Vagina (tissue), 2 donors: ENCODE measurements around the gene SLC24A1. TPM values are rescaled to one million over a fixed set of nuclear protein-coding genes. Genes with fewer than 3 reads are reported as not detected.

Experiments used
- DNase-seq, 2 donors: peaks; one replicate each; pipeline ENCODE4 v3.0.0-alpha.2; 2017; ENCODE audit errors: extremely low spot score in 2 of 2
- H3K27ac ChIP-seq: fragments of 200-600 bp; sonication (generic); one replicate; pipeline ENCODE4 v1.5.1; 2019
- H3K27me3 ChIP-seq: fragments of 200-600 bp; sonication (generic); one replicate; pipeline ENCODE4 v1.5.1; 2019
- H3K36me3 ChIP-seq, 2 donors: fragments of 200-600 bp; sonication (generic); one replicate each; pipeline ENCODE4 v1.5.1; 2017 to 2019
- H3K4me1 ChIP-seq: fragments of 200-600 bp; sonication (generic); one replicate; pipeline ENCODE4 v1.5.1; 2019
- H3K4me3 ChIP-seq, 2 donors: fragments of 200-600 bp; sonication (generic); 1 replicate in 1 of 2; 2 replicates in 1 of 2; pipeline ENCODE4 v1.5.1; 2016 to 2019
- H3K9me3 ChIP-seq: fragments of 200-600 bp; sonication (generic); one replicate; pipeline ENCODE4 v1.5.1; 2019
- CTCF ChIP-seq, 3 experiments: fragments of 450-650 bp in 2 of 3; fragments of 200-600 bp in 1 of 3; sonication (generic) in 1 of 3; IDR thresholded peaks; one replicate each; pipeline ENCODE4 v1.5.1; 2017 to 2019; ENCODE audit warnings: antibody characterized with exemption in 3 of 3, mild to moderate bottlenecking in 2 of 3, moderate library complexity in 2 of 3
- POLR2A ChIP-seq, 2 donors: fragments of 450-650 bp; IDR thresholded peaks; one replicate each; pipeline ENCODE4 v1.6.1; 2017; ENCODE audit warnings: antibody characterized with exemption in 2 of 2, mild to moderate bottlenecking in 2 of 2, moderate library complexity in 2 of 2
- POLR2AphosphoS5 ChIP-seq, 2 donors: sonication (generic); formaldehyde crosslinking; IDR thresholded peaks; one replicate each; pipeline ENCODE4 v1.9.0; 2017; ENCODE audit warnings: antibody characterized with exemption in 2 of 2, mild to moderate bottlenecking in 2 of 2, low read depth in 1 of 2; ENCODE audit not compliant: insufficient read depth in 1 of 2
- intact Hi-C: fragments of 100-400 bp; cut with DNase I; formaldehyde crosslinking; loops from one replicate; pipeline ENCODE4 v1.15.1; 2023
- total RNA-seq: library from RNA; depleted of rRNA; stranded (reverse); fragments of >200 nt; gene quantifications from one replicate; pipeline ENCODE4 v1.2.3, GENCODE V29; 2016

SLC24A1 gene
- total RNA-seq, 1 donor from 2014 or later, result 7.4 TPM

GRCh38 chr15:65682404-65682911 lies 60.7 kb downstream of the SLC24A1 start:
- TF ChIP-seq POLR2AphosphoS5 (IDR thresholded peaks at IDR 0.05; ENCODE audit: insufficient read depth in 1 of 2, low read depth in 1 of 2) (no peak), POLR2A (IDR thresholded peaks at IDR 0.05) (no peak), CTCF (IDR thresholded peaks at IDR 0.05) (no peak)
- H3K36me3 ChIP-seq, result no peaks in the 10 kb centered on the region
- no peak for DNase-seq
- H3K9me3 ChIP-seq, result no peaks in the 10 kb centered on the region
- no peaks in the 10 kb centered on the region for H3K27me3 ChIP-seq
- H3K4me1 ChIP-seq, result no peaks in the 10 kb centered on the region
- no peak overlapping the region for H3K27ac ChIP-seq
- no peak overlapping the region for H3K4me3 ChIP-seq
- intact Hi-C loops, result no loop called here

GRCh38 chr15:65688462-65688861 lies 66.7 kb downstream of the SLC24A1 start:
- TF ChIP-seq POLR2AphosphoS5 (IDR thresholded peaks at IDR 0.05; ENCODE audit: insufficient read depth in 1 of 2, low read depth in 1 of 2), result no peak
- no peak for TF ChIP-seq CTCF (IDR thresholded peaks at IDR 0.05)
- no peak for TF ChIP-seq POLR2A (IDR thresholded peaks at IDR 0.05)
- H3K9me3 ChIP-seq, result no peaks in the 10 kb centered on the region
- DNase-seq, result no peak
- intact Hi-C loops, result no loop called here
- H3K36me3 ChIP-seq, result peaks cover 0 to 26% of the 10 kb centered on the region in 2 donors
- no peaks in the 10 kb centered on the region for H3K27me3 ChIP-seq
- no peak overlapping the region for H3K4me3 ChIP-seq
- H3K4me1 ChIP-seq, result no peaks in the 10 kb centered on the region
- H3K27ac ChIP-seq, result no peak overlapping the region

- H3K27ac ChIP-seq, result no peak overlapping the region
- H3K9me3 ChIP-seq, result no peaks in the 10 kb centered on the region
- peaks cover 0 to 34% of the 10 kb centered on the region in 2 donors for H3K36me3 ChIP-seq
- no peaks in the 10 kb centered on the region for H3K27me3 ChIP-seq
- DNase-seq, result no peak
- H3K4me3 ChIP-seq, result no peak overlapping the region
- TF ChIP-seq CTCF (IDR thresholded peaks at IDR 0.05) (no peak), POLR2AphosphoS5 (IDR thresholded peaks at IDR 0.05; ENCODE audit: insufficient read depth in 1 of 2, low read depth in 1 of 2) (no peak), POLR2A (IDR thresholded peaks at IDR 0.05) (no peak)
- H3K4me1 ChIP-seq, result no peaks in the 10 kb centered on the region
- intact Hi-C loops, result no loop called here
Measured at GRCh38 chr15:65690173-65690572, 68.4 kb downstream of the SLC24A1 start.

- TF ChIP-seq POLR2A (IDR thresholded peaks at IDR 0.05), result no peak
- no peak for TF ChIP-seq POLR2AphosphoS5 (IDR thresholded peaks at IDR 0.05; ENCODE audit: insufficient read depth in 1 of 2, low read depth in 1 of 2)
- TF ChIP-seq CTCF (IDR thresholded peaks at IDR 0.05), result no peak
- Histone ChIP-seq H3K27ac (no peak overlapping the region), H3K4me3 (no peak overlapping the region), H3K36me3 (peaks cover 0 to 37% of the 10 kb centered on the region in 2 donors), H3K27me3 (no peaks in the 10 kb centered on the region), H3K4me1 (no peaks in the 10 kb centered on the region), H3K9me3 (no peaks in the 10 kb centered on the region)
- no peak for DNase-seq
- intact Hi-C loops, result no loop called here
Measured at GRCh38 chr15:65690778-65691177, 69.0 kb downstream of the SLC24A1 start.

- DNase-seq, result no peak
- intact Hi-C loops, result no loop called here
Measured at GRCh38 chr15:65695081-65695480, 73.3 kb downstream of the SLC24A1 start.

More at GRCh38 chr15:65695081-65695480, 73.3 kb downstream of the SLC24A1 start:
- no peaks in the 10 kb centered on the region for H3K27me3 ChIP-seq
- no peak overlapping the region for H3K27ac ChIP-seq
- no peaks in the 10 kb centered on the region for H3K9me3 ChIP-seq
- H3K4me1 ChIP-seq, result no peaks in the 10 kb centered on the region
- H3K36me3 ChIP-seq, result peaks cover 0 to 42% of the 10 kb centered on the region in 2 donors
- H3K4me3 ChIP-seq, result no peak overlapping the region
- TF ChIP-seq POLR2AphosphoS5 (IDR thresholded peaks at IDR 0.05; ENCODE audit: insufficient read depth in 1 of 2, low read depth in 1 of 2) (no peak), POLR2A (IDR thresholded peaks at IDR 0.05) (no peak), CTCF (IDR thresholded peaks at IDR 0.05) (no peak)
